Mucosa of descending colon (tissue), 3 donors: Measurements from ENCODE around the gene ARAP1. TPM values are rescaled to one million over a fixed set of nuclear protein-coding genes. Genes with fewer than 3 reads are reported as not detected.

Experiments
- ATAC-seq: fragments of 200-7000 bp; cut with Tn5 transposase; one replicate; pipeline ENCODE4 v1.9.1; 2020; ENCODE audit warnings: mild to moderate bottlenecking, moderate library complexity
- DNase-seq, 3 donors: peaks; one replicate each; pipeline ENCODE4 v3.0.0-alpha.2; 2020
- H3K36me3 ChIP-seq: fragments of 200-600 bp; one replicate; pipeline ENCODE4 v1.8.0; 2021; ENCODE audit warnings: low read depth, mild to moderate bottlenecking
- H3K4me1 ChIP-seq: fragments of 200-600 bp; one replicate; pipeline ENCODE4 v1.8.0; 2021; ENCODE audit warnings: low read depth, mild to moderate bottlenecking
- H3K4me3 ChIP-seq: fragments of 200-600 bp; one replicate; pipeline ENCODE4 v1.8.0; 2021; ENCODE audit warnings: mild to moderate bottlenecking
- H3K9me3 ChIP-seq: fragments of 200-600 bp; one replicate; pipeline ENCODE4 v1.8.0; 2021; ENCODE audit warnings: mild to moderate bottlenecking
- intact Hi-C, 2 donors: fragments of 100-400 bp; cut with DNase I in 1 of 2; cut with micrococcal nuclease in 1 of 2; formaldehyde crosslinking; loops; one replicate each; pipeline versions ENCODE4 v1.11.0 to v1.11.1; 2022; cut with DNase I, micrococcal nuclease
- microRNA-seq: library from miRNA; unstranded; fragments of <30 nt; microRNA quantifications from one replicate; pipeline ENCODE4, GENCODE V29; 2019
- total RNA-seq, 3 donors: library from RNA; stranded (reverse); fragmentation: NEBNext Ultra II Directional in 2 of 3; extraction: Animal tissue kit (Norgen Biotek cat#: 25700) in 2 of 3; gene quantifications; one replicate each; pipeline versions ENCODE4 v1.2.1 to v1.2.4, GENCODE V29; 2021 to 2023
- TF ChIP-seq, protein P1 (sequence below): fragments of 200-600 bp; IDR thresholded peaks from one replicate; pipeline ENCODE4 v1.8.0; 2022; ENCODE audit warnings: antibody characterized with exemption, mild to moderate bottlenecking
- donor health status: DM: no; HTN: no; CAD: no; lungs with moderate emphysema.
- donor health status: DM: no; HTN: no; CAD: no.
- donor health status: DM: no; HTN: yes; CAD: no.

The ARAP1 gene
- total RNA-seq, 3 donors from 2014 or later = 69.3 to 84.8 (median 84.0) TPM

GRCh38 chr11:72635309-72635915, 116.8 kb downstream of the ARAP1 start:
- ATAC-seq = no peak
- Histone ChIP-seq H3K36me3 (no peaks in the 10 kb centered on the region), H3K4me3 (no peak overlapping the region), H3K4me1 (no peaks in the 10 kb centered on the region), H3K9me3 (no peaks in the 10 kb centered on the region)
- TF ChIP-seq, protein P1, sequence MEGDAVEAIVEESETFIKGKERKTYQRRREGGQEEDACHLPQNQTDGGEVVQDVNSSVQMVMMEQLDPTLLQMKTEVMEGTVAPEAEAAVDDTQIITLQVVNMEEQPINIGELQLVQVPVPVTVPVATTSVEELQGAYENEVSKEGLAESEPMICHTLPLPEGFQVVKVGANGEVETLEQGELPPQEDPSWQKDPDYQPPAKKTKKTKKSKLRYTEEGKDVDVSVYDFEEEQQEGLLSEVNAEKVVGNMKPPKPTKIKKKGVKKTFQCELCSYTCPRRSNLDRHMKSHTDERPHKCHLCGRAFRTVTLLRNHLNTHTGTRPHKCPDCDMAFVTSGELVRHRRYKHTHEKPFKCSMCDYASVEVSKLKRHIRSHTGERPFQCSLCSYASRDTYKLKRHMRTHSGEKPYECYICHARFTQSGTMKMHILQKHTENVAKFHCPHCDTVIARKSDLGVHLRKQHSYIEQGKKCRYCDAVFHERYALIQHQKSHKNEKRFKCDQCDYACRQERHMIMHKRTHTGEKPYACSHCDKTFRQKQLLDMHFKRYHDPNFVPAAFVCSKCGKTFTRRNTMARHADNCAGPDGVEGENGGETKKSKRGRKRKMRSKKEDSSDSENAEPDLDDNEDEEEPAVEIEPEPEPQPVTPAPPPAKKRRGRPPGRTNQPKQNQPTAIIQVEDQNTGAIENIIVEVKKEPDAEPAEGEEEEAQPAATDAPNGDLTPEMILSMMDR = no peak
- intact Hi-C loops = no loop called here
- DNase-seq = no peak

Small RNA genes lying within 50 kb of the gene (microRNA-seq; reads per million reads assigned to microRNA genes)
- gene MIR4692 = not detected

Other genes starting within 250 kb of the ARAP1 start
- gene PDE2A, start 78.0 kb downstream of the ARAP1 start, total RNA-seq = 10 to 100 TPM in 1 of 3 donors, 1 to 10 TPM in 2; 7.0 to 45.9 (median 9.6) TPM
- 100 to 1,000 TPM; 177 to 472 (median 306) TPM for gene STARD10, start 41.6 kb upstream of the ARAP1 start, total RNA-seq
- gene ATG16L2, start 62.0 kb upstream of the ARAP1 start, total RNA-seq = 10 to 100 TPM; 37.7 to 64.3 (median 52.5) TPM